ENCODE measurements around the gene MED13L.

Gene MED13L

DNA sequence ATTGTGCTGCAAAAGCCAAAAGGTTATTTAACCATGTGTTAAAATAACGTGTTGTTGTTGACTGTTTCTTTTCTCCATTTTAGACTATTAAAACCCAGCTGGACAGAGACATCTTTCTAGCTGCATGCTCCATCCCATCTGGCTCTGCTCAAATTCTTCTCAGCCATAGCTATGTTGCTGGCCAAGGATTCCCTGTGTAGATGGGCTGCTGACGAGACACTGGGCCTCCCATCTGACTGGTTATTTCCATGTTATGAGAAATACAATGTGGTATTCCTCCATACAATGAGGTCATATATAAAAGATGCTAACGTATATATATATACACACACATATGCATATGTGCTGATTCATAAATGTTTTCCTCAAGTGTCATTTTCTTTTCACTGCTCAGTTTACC, 30.1 kb downstream of the MED13L start:
- no peak for TF ChIP-seq CTCF (IDR thresholded peaks at IDR 0.05)

- no peak for TF ChIP-seq CTCF (IDR thresholded peaks at IDR 0.05)
Observed at GRCh38 chr12:116246490-116247179, 30.9 kb downstream of the MED13L start.

DNA sequence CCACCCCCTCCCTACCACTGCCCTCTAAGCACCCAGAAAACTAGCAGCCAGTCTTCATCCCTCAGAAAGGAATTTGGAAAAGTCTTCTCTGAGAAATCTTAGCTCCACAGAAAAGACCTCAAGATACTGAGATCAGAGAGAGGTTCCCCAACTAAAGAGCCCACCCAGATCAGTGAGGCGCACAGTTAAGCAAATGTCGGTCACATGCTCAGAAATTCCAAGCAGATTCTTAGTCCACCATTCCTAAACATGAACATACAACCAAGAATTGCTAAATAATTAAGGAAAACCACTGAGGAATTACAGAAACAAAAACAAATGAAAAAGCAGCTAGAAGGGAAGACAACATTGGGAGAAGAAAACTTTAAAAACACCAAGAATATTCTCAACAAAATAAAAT, 32.3 kb downstream of the MED13L start:
- TF ChIP-seq CTCF (IDR thresholded peaks at IDR 0.05), result no peak

DNA sequence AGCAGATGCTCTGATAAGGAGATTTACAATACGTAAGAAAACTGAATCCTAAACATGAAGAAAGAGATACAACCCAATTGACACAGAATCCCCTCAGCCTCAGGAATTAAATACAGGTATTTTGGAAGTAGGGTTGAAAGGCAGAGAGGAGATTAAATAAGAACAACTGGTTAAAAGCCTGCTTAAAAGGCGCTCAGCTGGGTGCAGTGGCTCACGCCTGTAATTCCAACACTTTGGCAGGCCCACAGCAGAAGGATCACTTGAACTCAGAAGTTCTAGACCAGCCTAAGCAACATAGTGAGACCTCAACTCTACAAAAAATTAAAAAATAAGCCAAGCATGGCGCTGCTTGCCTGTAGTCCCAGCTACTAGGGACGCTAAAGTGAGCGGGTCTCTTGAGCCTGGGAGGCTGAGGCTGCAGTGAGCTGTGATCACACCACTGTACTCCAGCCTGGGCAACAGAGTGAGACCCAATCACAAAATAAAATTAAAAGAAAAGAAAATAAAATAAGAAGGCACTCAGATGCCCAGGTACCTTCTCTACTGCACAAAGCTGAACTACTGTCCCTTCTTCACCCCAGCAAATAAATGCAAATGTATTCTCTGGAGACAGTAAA, 32.9 kb downstream of the MED13L start:
- TF ChIP-seq CTCF (IDR thresholded peaks at IDR 0.05), result no peak

DNA sequence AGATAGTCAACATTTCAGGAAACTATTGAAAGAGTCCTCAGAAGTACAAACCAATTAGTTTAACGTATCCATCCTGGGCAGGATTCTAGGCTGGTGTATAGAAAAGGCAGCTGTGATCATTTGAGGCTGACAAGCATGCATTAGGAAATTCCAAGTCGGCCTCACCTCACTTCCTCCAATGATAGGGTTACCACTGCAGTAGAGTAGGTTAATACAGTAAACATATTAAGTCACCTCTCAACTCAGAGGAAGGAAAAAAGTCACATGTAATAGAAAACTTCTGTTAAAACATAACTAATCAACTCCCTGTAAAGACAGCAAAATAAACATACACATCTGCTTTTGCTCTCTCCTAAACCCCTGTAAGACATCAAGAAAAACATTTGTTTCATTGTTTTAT, 33.5 kb downstream of the MED13L start:
- TF ChIP-seq CTCF (IDR thresholded peaks at IDR 0.05), result no peak

DNA sequence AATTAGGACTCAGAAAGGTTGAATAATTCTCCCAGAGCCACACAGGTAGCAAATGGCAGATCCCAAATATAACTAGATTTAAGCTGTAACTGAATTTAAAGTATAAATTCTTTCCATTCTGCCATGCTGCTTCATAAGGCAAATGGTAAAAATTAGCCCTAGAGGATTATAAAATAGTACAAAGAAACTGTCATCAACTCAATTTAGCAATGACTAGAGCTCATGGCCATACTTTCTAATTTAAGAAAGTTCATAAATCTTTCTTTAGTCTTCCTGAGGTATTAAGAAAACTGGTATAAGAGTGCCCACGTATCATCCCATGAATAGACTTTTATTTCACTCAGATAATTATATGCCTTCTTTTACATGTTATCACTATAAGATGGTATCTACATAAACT, 34.8 kb downstream of the MED13L start:
- no peak for TF ChIP-seq CTCF (IDR thresholded peaks at IDR 0.05)

DNA sequence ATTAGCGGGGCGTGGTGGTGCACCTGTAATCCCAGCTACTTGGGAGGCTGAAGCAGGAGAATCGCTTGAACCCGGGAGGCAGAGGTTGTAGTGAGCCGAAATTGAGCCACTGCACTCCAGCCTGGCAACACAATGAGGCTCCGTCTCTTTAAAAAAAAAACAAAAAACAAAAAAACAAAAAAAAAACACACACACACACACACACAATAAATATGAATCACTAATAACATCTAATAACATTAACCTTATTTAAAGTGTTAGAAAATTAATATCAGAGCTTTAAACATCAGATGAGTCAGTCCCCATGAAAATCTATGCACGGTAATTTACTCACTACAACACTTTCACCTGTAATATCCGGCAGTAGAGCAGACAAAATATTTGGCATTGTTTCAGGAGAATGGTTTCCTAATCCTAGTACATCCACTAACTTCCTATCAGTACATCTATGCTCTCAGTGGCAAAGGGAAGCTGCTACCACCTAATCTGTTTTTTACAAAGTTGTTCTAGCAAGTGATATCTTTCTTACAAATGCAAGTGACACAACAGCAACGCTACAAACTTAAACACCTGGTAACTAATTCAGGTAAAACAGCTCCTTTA, 36.2 kb downstream of the MED13L start:
- no peak for TF ChIP-seq CTCF (IDR thresholded peaks at IDR 0.05)
